ENCODE data around the gene ISG15. TPM values are rescaled to one million over a fixed set of nuclear protein-coding genes. Genes with fewer than 3 reads are reported as not detected.
A peak's percentile ranks its signal among the peaks of the same experiment; 100 is the strongest.
"Not testable (repeated sequence)": the region's sequence is repeated elsewhere in the genome, so short reads cannot be mapped to it uniquely, and the experiment has no call there.

The ISG15 gene
- total and polyA plus RNA-seq, 7 donors = 49.4 to 357 (median 78.7) TPM

GRCh38 chr1:1054971-1055370 is 41.7 kb downstream of the ISG15 start:
- no peak for TF ChIP-seq EP300 (IDR thresholded peaks at IDR 0.05)
- H3K27ac ChIP-seq = no peak overlapping the region
- H3K4me3 ChIP-seq = no peak overlapping the region
- no peaks in the 10 kb centered on the region for H3K9me3 ChIP-seq
- WGBS, 2 donors = 91 to 92% methylated on average over 23 of the region's 23 CpGs
- no peak for DNase-seq
- H3K4me1 ChIP-seq = peaks cover 0 to 18% (median 16%) of the 10 kb centered on the region in 4 donors
- H3K27me3 ChIP-seq = peaks cover 21 to 34% (median 30%) of the 10 kb centered on the region in 3 donors
- intact Hi-C loops (cut with DNase I) = no loop called here
- H3K36me3 ChIP-seq = peaks cover 0 to 34% (median 0%) of the 10 kb centered on the region in 4 donors

GRCh38 chr1:1055841-1056736 is 42.8 kb downstream of the ISG15 start:
- Histone ChIP-seq H3K4me3 (no peak overlapping the region), H3K9me3 (no peaks in the 10 kb centered on the region), H3K27me3 (peaks cover 32 to 45% (median 42%) of the 10 kb centered on the region in 3 donors), H3K27ac (no peak overlapping the region), H3K4me1 (peaks cover 0 to 19% (median 18%) of the 10 kb centered on the region in 4 donors), H3K36me3 (peaks cover 0 to 27% (median 0%) of the 10 kb centered on the region in 4 donors)
- TF ChIP-seq POLR2A (IDR thresholded peaks at IDR 0.05) (no peak), EP300 (IDR thresholded peaks at IDR 0.05) (no peak), POLR2AphosphoS5 (IDR thresholded peaks at IDR 0.05) (no peak), CTCF (IDR thresholded peaks at IDR 0.05) (no peak)
- 87 to 89% methylated on average over 50 of the region's 50 CpGs for WGBS, 2 donors
- no peak for DNase-seq
- intact Hi-C loops (cut with DNase I) = no loop called here

GRCh38 chr1:1057769-1058087 is 44.4 kb downstream of the ISG15 start:
- Histone ChIP-seq H3K36me3 (peaks cover 0 to 16% (median 0%) of the 10 kb centered on the region in 4 donors), H3K4me1 (peaks cover 0 to 21% (median 18%) of the 10 kb centered on the region in 4 donors), H3K27me3 (peaks cover 43 to 61% (median 58%) of the 10 kb centered on the region in 3 donors)
- H3K27ac ChIP-seq, H3K4me3 ChIP-seq, DNase-seq, H3K9me3 ChIP-seq: not testable (repeated sequence)
- intact Hi-C loops (cut with DNase I) = loop anchor here (2.0 kb wide), 1 partner anchor 25 kb away; no protein-coding TSS in a partner anchor
- 33 to 58% methylated on average over 15 of the region's 15 CpGs for WGBS, 2 donors

- 10 to 26% methylated on average over 24 of the region's 24 CpGs for WGBS, 2 donors
- no peaks in the 10 kb centered on the region for H3K9me3 ChIP-seq
- DNase-seq = no peak
- no peak overlapping the region for H3K27ac ChIP-seq
- H3K36me3 ChIP-seq = peaks cover 0 to 16% (median 0%) of the 10 kb centered on the region in 4 donors
- peak overlapping the region in 1 of 4 donors; percentile 59 for H3K4me3 ChIP-seq
- H3K4me1 ChIP-seq = peaks cover 0 to 21% (median 18%) of the 10 kb centered on the region in 4 donors
- H3K27me3 ChIP-seq = peaks cover 45 to 67% (median 64%) of the 10 kb centered on the region in 3 donors
- TF ChIP-seq POLR2A (IDR thresholded peaks at IDR 0.05) (no peak), EP300 (IDR thresholded peaks at IDR 0.05) (no peak), POLR2AphosphoS5 (IDR thresholded peaks at IDR 0.05) (no peak), CTCF (IDR thresholded peaks at IDR 0.05) (no peak)
- intact Hi-C loops (cut with DNase I) = loop anchor here (2.0 kb wide), 1 partner anchor 25 kb away; no protein-coding TSS in a partner anchor
These were observed 45.0 kb downstream of the ISG15 start for GRCh38 chr1:1058088-1058905.

GRCh38 chr1:1058921-1059493 is 45.7 kb downstream of the ISG15 start:
- Histone ChIP-seq H3K4me3 (peak overlapping the region; percentile 17 to 59 (median 52)), H3K9me3 (no peaks in the 10 kb centered on the region), H3K27ac (no peak overlapping the region), H3K4me1 (peaks cover 0 to 26% (median 20%) of the 10 kb centered on the region in 4 donors), H3K27me3 (peaks cover 48 to 74% (median 71%) of the 10 kb centered on the region in 3 donors), H3K36me3 (peaks cover 0 to 11% (median 0%) of the 10 kb centered on the region in 4 donors)
- WGBS, 2 donors = 1% methylated on average over 48 of the region's 48 CpGs
- intact Hi-C loops (cut with DNase I) = loop anchor here (2.0 kb wide), 1 partner anchor 26 kb away; no protein-coding TSS in a partner anchor
- TF ChIP-seq POLR2A (IDR thresholded peaks at IDR 0.05) (no peak), EP300 (IDR thresholded peaks at IDR 0.05) (no peak), POLR2AphosphoS5 (IDR thresholded peaks at IDR 0.05) (no peak), CTCF (IDR thresholded peaks at IDR 0.05) (peak in 1 of 4 experiments; percentile 28)
- no peak for DNase-seq
